Astrocyte (in vitro differentiated cells and primary cell): Measurements from ENCODE around the gene NOS1AP. TPM values are rescaled to one million over a fixed set of nuclear protein-coding genes. Genes with fewer than 3 reads are reported as not detected.

Source experiments
- DNase-seq: peaks from one replicate; pipeline ENCODE4 v3.0.0-alpha.2; 2010; ENCODE audit warnings: low read depth
- FAIRE-seq: peaks from 2 replicates; lab custom pipeline; 2011; peaks lifted over from hg19 to GRCh38; lab: Jason Lieb, UNC
- H2AFZ ChIP-seq: 2 replicates; pipeline ENCODE4 v1.6.0; 2012; ENCODE audit warnings: low read depth, low read length, inconsistent platforms
- H3K27ac ChIP-seq: 2 replicates; pipeline ENCODE4 v1.5.1; 2011; ENCODE audit warnings: low read depth, low read length, inconsistent platforms
- H3K27me3 ChIP-seq: 2 replicates; pipeline ENCODE4 v1.6.0; 2011; ENCODE audit warnings: low read length, inconsistent platforms; ENCODE audit not compliant: insufficient read depth
- H3K36me3 ChIP-seq: 2 replicates; pipeline ENCODE4 v1.5.1; 2011; ENCODE audit warnings: low read length, inconsistent platforms; ENCODE audit not compliant: insufficient read depth
- H3K4me1 ChIP-seq: 2 replicates; pipeline ENCODE4 v1.5.1; 2011; ENCODE audit warnings: low read length, inconsistent platforms; ENCODE audit not compliant: insufficient read depth
- H3K4me2 ChIP-seq: 2 replicates; pipeline ENCODE4 v1.6.0; 2012; ENCODE audit warnings: low read length, inconsistent platforms
- H3K4me3 ChIP-seq: 2 replicates; pipeline ENCODE4 v1.5.1; 2011; ENCODE audit warnings: low read depth, mild to moderate bottlenecking, low read length, inconsistent platforms; ENCODE audit not compliant: insufficient read depth
- H3K79me2 ChIP-seq: 2 replicates; pipeline ENCODE4 v1.6.0; 2012; ENCODE audit warnings: mild to moderate bottlenecking, low read length, inconsistent platforms; ENCODE audit not compliant: insufficient read depth
- H3K9ac ChIP-seq: 2 replicates; pipeline ENCODE4 v1.6.0; 2012; ENCODE audit warnings: mild to moderate bottlenecking, low read length, inconsistent platforms
- H3K9me3 ChIP-seq: 2 replicates; pipeline ENCODE4 v1.5.1; 2012; ENCODE audit warnings: low read depth, mild to moderate bottlenecking, low read length, inconsistent platforms; ENCODE audit not compliant: insufficient read depth
- H4K20me1 ChIP-seq: 2 replicates; pipeline ENCODE4 v1.6.0; 2012; ENCODE audit warnings: low read length, inconsistent platforms; ENCODE audit not compliant: insufficient read depth
- H3K27ac Mint-ChIP-seq: one replicate; pipeline ENCODE4 v1.8.0; 2021; ENCODE audit warnings: mild to moderate bottlenecking, mixed read lengths; ENCODE audit not compliant: unreplicated experiment
- H3K27me3 Mint-ChIP-seq: one replicate; pipeline ENCODE4 v1.8.0; 2021; ENCODE audit warnings: low read depth, mixed read lengths; ENCODE audit not compliant: unreplicated experiment
- H3K36me3 Mint-ChIP-seq: one replicate; pipeline ENCODE4 v1.8.0; 2021; ENCODE audit warnings: low read depth, mixed read lengths; ENCODE audit not compliant: unreplicated experiment
- H3K4me1 Mint-ChIP-seq: one replicate; pipeline ENCODE4 v1.8.0; 2021; ENCODE audit warnings: low read depth, mixed read lengths; ENCODE audit not compliant: unreplicated experiment
- H3K4me3 Mint-ChIP-seq: one replicate; pipeline ENCODE4 v1.8.0; 2021; ENCODE audit warnings: mild to moderate bottlenecking, moderate library complexity, mixed read lengths; ENCODE audit not compliant: unreplicated experiment
- H3K9me3 Mint-ChIP-seq: one replicate; pipeline ENCODE4 v1.8.0; 2021; ENCODE audit warnings: mild to moderate bottlenecking, mixed read lengths; ENCODE audit not compliant: unreplicated experiment
- EZH2 ChIP-seq: IDR thresholded peaks from 2 replicates; pipeline ENCODE4 v1.6.1; 2012; ENCODE audit warnings: mild to moderate bottlenecking, low read length, inconsistent platforms; ENCODE audit not compliant: insufficient read depth
- total RNA-seq: library from RNA; stranded (reverse); gene quantifications from 2 replicates; pipeline ENCODE4 v1.2.1, GENCODE V29; 2021
- TF ChIP-seq, protein P1 (sequence below): IDR thresholded peaks from 2 replicates; pipeline ENCODE4 v1.5.1; 2011; ENCODE audit warnings: low read depth, mild to moderate bottlenecking, inconsistent platforms, low read length, moderate library complexity; ENCODE audit not compliant: insufficient read depth

Gene NOS1AP
- total RNA-seq, 1 donor from 2014 or later = 1.2 TPM

DNA sequence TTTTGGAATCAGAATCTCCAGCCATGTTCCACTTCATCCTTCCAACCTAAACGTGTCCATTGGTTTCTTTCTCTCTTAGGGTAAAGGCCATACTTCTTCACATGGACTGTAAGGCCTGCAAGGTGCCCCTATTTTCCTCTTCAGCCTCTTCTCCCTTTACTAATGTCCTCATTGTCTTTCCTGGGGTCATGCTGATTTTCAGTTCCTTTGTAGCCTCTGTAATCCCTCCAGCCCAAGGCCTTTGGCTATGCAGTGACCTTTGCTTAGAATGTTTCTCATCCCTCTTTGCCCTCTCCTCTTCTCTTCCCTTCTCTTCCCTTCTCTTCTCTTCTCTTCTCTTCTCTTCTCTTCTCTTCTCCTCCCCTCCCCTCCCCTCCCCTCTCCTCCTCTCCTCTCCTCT is 194.6 kb downstream of the NOS1AP start:
- TF ChIP-seq EZH2 = no peak
- TF ChIP-seq, protein P1, sequence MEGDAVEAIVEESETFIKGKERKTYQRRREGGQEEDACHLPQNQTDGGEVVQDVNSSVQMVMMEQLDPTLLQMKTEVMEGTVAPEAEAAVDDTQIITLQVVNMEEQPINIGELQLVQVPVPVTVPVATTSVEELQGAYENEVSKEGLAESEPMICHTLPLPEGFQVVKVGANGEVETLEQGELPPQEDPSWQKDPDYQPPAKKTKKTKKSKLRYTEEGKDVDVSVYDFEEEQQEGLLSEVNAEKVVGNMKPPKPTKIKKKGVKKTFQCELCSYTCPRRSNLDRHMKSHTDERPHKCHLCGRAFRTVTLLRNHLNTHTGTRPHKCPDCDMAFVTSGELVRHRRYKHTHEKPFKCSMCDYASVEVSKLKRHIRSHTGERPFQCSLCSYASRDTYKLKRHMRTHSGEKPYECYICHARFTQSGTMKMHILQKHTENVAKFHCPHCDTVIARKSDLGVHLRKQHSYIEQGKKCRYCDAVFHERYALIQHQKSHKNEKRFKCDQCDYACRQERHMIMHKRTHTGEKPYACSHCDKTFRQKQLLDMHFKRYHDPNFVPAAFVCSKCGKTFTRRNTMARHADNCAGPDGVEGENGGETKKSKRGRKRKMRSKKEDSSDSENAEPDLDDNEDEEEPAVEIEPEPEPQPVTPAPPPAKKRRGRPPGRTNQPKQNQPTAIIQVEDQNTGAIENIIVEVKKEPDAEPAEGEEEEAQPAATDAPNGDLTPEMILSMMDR = no peak
- Histone ChIP-seq H3K9me3 (no peaks in the 10 kb centered on the region), H3K79me2 (no peaks in the 10 kb centered on the region), H3K4me2 (no peak overlapping the region), H4K20me1 (no peaks in the 10 kb centered on the region), H3K27me3 (no peaks in the 10 kb centered on the region), H3K9ac (no peak overlapping the region), H2AFZ (no peak overlapping the region), H3K27ac (no peak overlapping the region), H3K4me3 (no peak overlapping the region), H3K36me3 (no peaks in the 10 kb centered on the region), H3K4me1 (no peaks in the 10 kb centered on the region)
- Mint-ChIP-seq H3K27me3 (peaks cover 2% of the 10 kb centered on the region), H3K27ac (no peak overlapping the region), H3K36me3 (no peaks in the 10 kb centered on the region), H3K9me3 (no peaks in the 10 kb centered on the region), H3K4me3 (no peak overlapping the region), H3K4me1 (no peaks in the 10 kb centered on the region)
- no peak for DNase-seq
- FAIRE-seq = no peak

DNA sequence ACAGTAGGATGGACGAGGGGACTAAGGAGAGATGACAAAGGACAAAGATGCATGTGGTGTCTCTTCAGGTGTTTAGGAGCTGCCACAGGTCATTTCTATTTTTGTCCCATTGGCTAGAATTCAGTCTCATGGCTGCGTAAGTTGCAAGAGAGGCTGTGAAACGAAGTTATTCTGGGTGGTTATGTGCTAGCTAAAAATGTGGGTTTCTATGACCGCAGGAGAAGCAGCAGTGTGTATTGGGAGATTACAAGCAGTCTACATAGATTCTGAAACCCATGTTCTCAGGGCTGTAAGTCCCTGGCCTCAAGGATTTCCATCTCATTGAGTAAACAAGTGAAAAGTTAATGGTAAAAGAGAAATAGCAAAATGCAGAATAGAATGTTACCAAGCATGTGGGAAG is 196.5 kb downstream of the NOS1AP start:
- H3K27ac Mint-ChIP-seq = no peak overlapping the region
- Histone ChIP-seq H3K79me2 (no peaks in the 10 kb centered on the region), H3K9ac (no peak overlapping the region), H2AFZ (no peak overlapping the region), H3K36me3 (no peaks in the 10 kb centered on the region), H3K27me3 (no peaks in the 10 kb centered on the region), H3K4me3 (no peak overlapping the region), H3K9me3 (no peaks in the 10 kb centered on the region), H4K20me1 (no peaks in the 10 kb centered on the region), H3K27ac (no peak overlapping the region), H3K4me2 (no peak overlapping the region), H3K4me1 (no peaks in the 10 kb centered on the region)
- H3K4me1 Mint-ChIP-seq = no peaks in the 10 kb centered on the region
- H3K36me3 Mint-ChIP-seq = no peaks in the 10 kb centered on the region
- peaks cover 2% of the 10 kb centered on the region for H3K27me3 Mint-ChIP-seq
- no peak for TF ChIP-seq EZH2
- TF ChIP-seq, protein P1 = no peak
- DNase-seq (no peak), FAIRE-seq (no peak)
- H3K9me3 Mint-ChIP-seq = no peaks in the 10 kb centered on the region
- H3K4me3 Mint-ChIP-seq = no peak overlapping the region

DNA sequence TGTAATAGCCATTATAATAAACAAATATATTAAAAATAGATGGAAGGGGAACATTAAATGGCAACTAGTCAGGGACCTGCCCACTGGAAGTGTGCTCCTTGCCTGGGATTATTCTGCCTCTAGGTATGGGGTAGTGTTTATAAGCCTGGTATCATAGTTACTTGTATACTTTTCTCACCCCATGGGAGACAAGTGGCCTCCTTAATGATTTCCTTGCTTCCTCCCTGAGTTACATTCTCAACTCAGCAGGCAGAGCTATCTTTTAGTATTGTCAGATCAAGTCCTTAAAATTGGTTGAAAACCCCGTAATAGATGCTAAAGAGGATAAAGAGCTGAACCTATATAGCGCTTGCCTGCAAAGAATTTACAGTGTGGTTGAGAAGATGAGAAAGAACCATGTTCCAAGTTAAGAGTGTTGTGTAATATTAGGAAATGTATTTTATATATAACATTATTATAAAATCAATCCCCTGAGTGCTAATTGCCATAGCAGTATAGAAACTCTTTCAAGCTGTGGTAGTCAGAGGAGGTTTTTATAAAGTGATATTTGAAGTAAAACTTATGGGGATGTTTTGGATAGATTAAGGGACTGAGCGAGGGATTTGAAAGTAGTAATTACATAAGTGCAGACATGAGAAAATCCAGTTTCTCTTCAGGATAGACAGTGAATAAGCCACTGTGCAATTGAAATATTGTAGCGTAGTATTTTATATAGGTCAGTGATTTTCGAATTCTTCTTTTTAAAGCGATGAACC is 200.7 kb downstream of the NOS1AP start:
- TF ChIP-seq, protein P1 = no peak
- Histone ChIP-seq H3K4me2 (no peak overlapping the region), H3K79me2 (no peaks in the 10 kb centered on the region), H3K4me3 (no peak overlapping the region), H3K36me3 (no peaks in the 10 kb centered on the region), H3K4me1 (no peaks in the 10 kb centered on the region), H4K20me1 (no peaks in the 10 kb centered on the region), H3K27ac (no peak overlapping the region), H3K9me3 (no peaks in the 10 kb centered on the region), H3K27me3 (no peaks in the 10 kb centered on the region), H2AFZ (no peak overlapping the region), H3K9ac (no peak overlapping the region)
- H3K27ac Mint-ChIP-seq = no peak overlapping the region
- no peaks in the 10 kb centered on the region for H3K27me3 Mint-ChIP-seq
- no peaks in the 10 kb centered on the region for H3K4me1 Mint-ChIP-seq
- no peak overlapping the region for H3K4me3 Mint-ChIP-seq
- no peaks in the 10 kb centered on the region for H3K9me3 Mint-ChIP-seq
- DNase-seq (no peak), FAIRE-seq (no peak)
- no peaks in the 10 kb centered on the region for H3K36me3 Mint-ChIP-seq
